ENCODE results near the gene SNRNP25.

The SNRNP25 gene

DNA sequence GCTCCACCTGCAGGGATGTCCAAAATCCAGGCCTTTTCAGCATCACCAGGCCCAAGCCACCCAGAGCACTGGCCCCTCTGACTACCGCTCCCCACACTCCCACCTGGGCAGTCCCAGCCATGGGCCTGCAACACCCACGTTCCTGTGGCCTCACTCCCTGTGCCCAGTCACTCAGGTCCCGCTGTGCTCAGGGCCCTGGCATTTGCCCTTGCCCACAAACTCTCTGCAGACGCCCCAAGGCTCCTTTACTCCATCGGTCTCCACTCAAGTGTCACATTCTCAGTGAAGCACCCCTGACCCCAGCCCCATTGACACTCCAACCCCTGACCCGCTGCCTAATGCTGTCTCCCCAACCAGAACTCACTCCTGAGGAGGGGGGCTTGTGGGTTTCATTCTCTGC, 48.0 kb downstream of the SNRNP25 start:
- Histone ChIP-seq H3F3A (ENCODE audit: insufficient read depth) (no peaks in the 10 kb centered on the region), H2AFZ (ENCODE audit: low read depth, low read length, severe bottlenecking) (no peak overlapping the region), H4K20me1 (ENCODE audit: low read depth, low read length) (no peaks in the 10 kb centered on the region), H3K9me3 (ENCODE audit: insufficient read depth, low read length) (no peaks in the 10 kb centered on the region), H3K36me3 (ENCODE audit: low read length) (no peaks in the 10 kb centered on the region), H3K9me2 (replicated peaks; ENCODE audit: insufficient read depth, low read length) (no peaks in the 10 kb centered on the region), H3K79me2 (ENCODE audit: insufficient read depth, low read length) (no peaks in the 10 kb centered on the region), H3K27me3 (ENCODE audit: low read length) (no peaks in the 10 kb centered on the region), H3K4me3 (ENCODE audit: insufficient read depth, low read length, poor library complexity, severe bottlenecking) (no peak overlapping the region), H3K9ac (ENCODE audit: low read length) (no peak overlapping the region), H3K27ac (ENCODE audit: low read depth, low read length) (no peak overlapping the region), H3K4me2 (ENCODE audit: low read depth, low read length, poor library complexity, severe bottlenecking) (no peak overlapping the region)
- no peak for TF ChIP-seq EZH2phosphoT487 (conservative IDR thresholded peaks at IDR 0.05; ENCODE audit: low read length)
- TF ChIP-seq, protein P1, sequence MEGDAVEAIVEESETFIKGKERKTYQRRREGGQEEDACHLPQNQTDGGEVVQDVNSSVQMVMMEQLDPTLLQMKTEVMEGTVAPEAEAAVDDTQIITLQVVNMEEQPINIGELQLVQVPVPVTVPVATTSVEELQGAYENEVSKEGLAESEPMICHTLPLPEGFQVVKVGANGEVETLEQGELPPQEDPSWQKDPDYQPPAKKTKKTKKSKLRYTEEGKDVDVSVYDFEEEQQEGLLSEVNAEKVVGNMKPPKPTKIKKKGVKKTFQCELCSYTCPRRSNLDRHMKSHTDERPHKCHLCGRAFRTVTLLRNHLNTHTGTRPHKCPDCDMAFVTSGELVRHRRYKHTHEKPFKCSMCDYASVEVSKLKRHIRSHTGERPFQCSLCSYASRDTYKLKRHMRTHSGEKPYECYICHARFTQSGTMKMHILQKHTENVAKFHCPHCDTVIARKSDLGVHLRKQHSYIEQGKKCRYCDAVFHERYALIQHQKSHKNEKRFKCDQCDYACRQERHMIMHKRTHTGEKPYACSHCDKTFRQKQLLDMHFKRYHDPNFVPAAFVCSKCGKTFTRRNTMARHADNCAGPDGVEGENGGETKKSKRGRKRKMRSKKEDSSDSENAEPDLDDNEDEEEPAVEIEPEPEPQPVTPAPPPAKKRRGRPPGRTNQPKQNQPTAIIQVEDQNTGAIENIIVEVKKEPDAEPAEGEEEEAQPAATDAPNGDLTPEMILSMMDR (IDR thresholded peaks at IDR 0.05; ENCODE audit: insufficient read depth, low read length, poor library complexity, severe bottlenecking), result no peak

DNA sequence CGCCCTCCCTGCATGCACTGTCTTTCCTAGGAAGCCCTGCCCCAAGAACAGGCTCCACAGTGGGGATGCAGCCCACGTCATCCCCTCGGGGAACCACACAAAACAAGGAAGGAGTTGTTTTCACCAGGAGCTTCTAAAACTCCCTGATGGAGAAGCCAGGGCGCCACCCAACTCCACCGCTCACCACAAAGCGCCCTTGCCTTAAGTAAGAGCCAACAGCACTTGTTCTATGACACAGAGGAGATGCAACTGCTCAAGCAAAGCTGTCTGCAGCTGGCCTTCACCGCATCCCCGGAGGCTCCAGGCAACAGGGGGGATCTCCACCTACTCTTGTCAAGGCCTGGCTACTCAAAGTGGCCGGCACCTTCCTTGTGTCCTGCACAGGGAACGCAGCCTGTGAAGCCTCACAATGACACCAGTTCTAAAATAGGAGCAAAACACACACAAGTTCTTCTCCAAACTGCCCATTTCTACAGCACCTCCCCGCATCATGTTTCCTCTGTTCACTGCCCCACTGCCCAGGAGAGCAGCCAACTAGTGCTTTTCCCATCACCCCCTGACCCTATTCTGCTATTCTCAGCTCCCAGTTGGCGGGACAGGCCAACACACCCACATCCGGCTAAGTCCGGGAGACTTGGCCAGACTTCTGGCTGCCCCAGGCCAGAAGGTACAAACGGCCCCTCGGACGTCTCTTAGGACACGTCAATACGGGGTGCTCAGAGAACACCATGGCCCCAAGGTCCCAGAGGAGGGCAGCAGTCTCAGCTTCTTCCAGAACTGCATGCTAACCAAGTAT, 48.6 kb downstream of the SNRNP25 start:
- Histone ChIP-seq H3K79me2 (ENCODE audit: insufficient read depth, low read length) (no peaks in the 10 kb centered on the region), H3K27me3 (ENCODE audit: low read length) (no peaks in the 10 kb centered on the region), H3K27ac (ENCODE audit: low read depth, low read length) (no peak overlapping the region), H3F3A (ENCODE audit: insufficient read depth) (no peaks in the 10 kb centered on the region), H3K4me2 (ENCODE audit: low read depth, low read length, poor library complexity, severe bottlenecking) (no peak overlapping the region), H3K9ac (ENCODE audit: low read length) (no peak overlapping the region), H2AFZ (ENCODE audit: low read depth, low read length, severe bottlenecking) (no peak overlapping the region), H3K36me3 (ENCODE audit: low read length) (no peaks in the 10 kb centered on the region), H3K9me2 (replicated peaks; ENCODE audit: insufficient read depth, low read length) (no peaks in the 10 kb centered on the region), H3K4me3 (ENCODE audit: insufficient read depth, low read length, poor library complexity, severe bottlenecking) (no peak overlapping the region), H3K9me3 (ENCODE audit: insufficient read depth, low read length) (no peaks in the 10 kb centered on the region), H4K20me1 (ENCODE audit: low read depth, low read length) (no peaks in the 10 kb centered on the region)
- TF ChIP-seq, protein P1 (IDR thresholded peaks at IDR 0.05; ENCODE audit: insufficient read depth, low read length, poor library complexity, severe bottlenecking), result no peak
- TF ChIP-seq EZH2phosphoT487 (conservative IDR thresholded peaks at IDR 0.05; ENCODE audit: low read length), result no peak

DNA sequence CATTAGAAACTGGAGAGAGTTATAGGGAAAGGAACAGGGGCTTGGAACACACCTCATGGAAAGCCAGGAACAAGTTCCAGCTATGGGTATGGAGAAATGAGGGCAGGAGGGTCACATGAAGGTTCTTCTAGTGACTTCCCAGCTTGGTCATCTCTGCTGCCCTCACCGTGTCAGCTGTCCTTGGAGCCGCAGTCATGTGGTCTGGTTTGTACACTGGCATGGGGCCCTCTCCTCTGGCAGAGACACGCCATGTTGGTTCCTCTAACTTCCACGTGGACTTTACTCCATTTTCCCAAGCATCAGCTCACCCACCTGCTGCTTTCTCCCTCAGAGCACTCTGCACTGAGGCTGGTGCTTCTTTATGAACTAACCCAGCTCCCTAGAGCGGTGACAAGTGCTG, 50.7 kb downstream of the SNRNP25 start:
- TF ChIP-seq EZH2phosphoT487 (conservative IDR thresholded peaks at IDR 0.05; ENCODE audit: low read length), result no peak
- TF ChIP-seq, protein P1 (IDR thresholded peaks at IDR 0.05; ENCODE audit: insufficient read depth, low read length, poor library complexity, severe bottlenecking), result no peak
- Histone ChIP-seq H3K27ac (ENCODE audit: low read depth, low read length) (no peak overlapping the region), H2AFZ (ENCODE audit: low read depth, low read length, severe bottlenecking) (no peak overlapping the region), H3K36me3 (ENCODE audit: low read length) (no peaks in the 10 kb centered on the region), H3K4me3 (ENCODE audit: insufficient read depth, low read length, poor library complexity, severe bottlenecking) (no peak overlapping the region), H3K4me2 (ENCODE audit: low read depth, low read length, poor library complexity, severe bottlenecking) (no peak overlapping the region), H3K9me2 (replicated peaks; ENCODE audit: insufficient read depth, low read length) (no peaks in the 10 kb centered on the region), H3K9ac (ENCODE audit: low read length) (no peak overlapping the region), H3F3A (ENCODE audit: insufficient read depth) (no peaks in the 10 kb centered on the region), H3K27me3 (ENCODE audit: low read length) (no peaks in the 10 kb centered on the region), H3K9me3 (ENCODE audit: insufficient read depth, low read length) (no peaks in the 10 kb centered on the region), H3K79me2 (ENCODE audit: insufficient read depth, low read length) (no peaks in the 10 kb centered on the region), H4K20me1 (ENCODE audit: low read depth, low read length) (no peaks in the 10 kb centered on the region)

Data from SU-DHL-6 (cell line).